ENCODE results near the gene NUDT11. TPM values are rescaled to one million over a fixed set of nuclear protein-coding genes. Genes with fewer than 3 reads are reported as not detected.

NUDT11 gene
- polyA plus RNA-seq, 1 donor from 2014 or later = 118 TPM

- H3K9ac ChIP-seq (ENCODE audit: low read length) = no peak overlapping the region
- H3K79me2 ChIP-seq (replicated peaks; ENCODE audit: insufficient read depth, low read length) = no peaks in the 10 kb centered on the region
- H2AFZ ChIP-seq (ENCODE audit: low read depth, low read length) = no peak overlapping the region
- no peaks in the 10 kb centered on the region for H3K9me2 ChIP-seq (ENCODE audit: insufficient read depth, low read length)
- no peaks in the 10 kb centered on the region for H3F3A ChIP-seq (ENCODE audit: insufficient read depth, low read length, poor library complexity, severe bottlenecking)
- H3K4me2 ChIP-seq (ENCODE audit: low read length) = no peak overlapping the region
- H3K27ac ChIP-seq (ENCODE audit: low read length) = no peak overlapping the region
- H4K20me1 ChIP-seq (ENCODE audit: insufficient read depth) = no peaks in the 10 kb centered on the region
- TF ChIP-seq CTCF (IDR thresholded peaks at IDR 0.05; ENCODE audit: poor library complexity, severe bottlenecking) = no peak
- no peak for TF ChIP-seq MXI1 (conservative IDR thresholded peaks at IDR 0.05; ENCODE audit: poor library complexity, severe bottlenecking)
- no peak for TF ChIP-seq POLR2AphosphoS5 (IDR thresholded peaks at IDR 0.05)
- TF ChIP-seq EZH2 (IDR thresholded peaks at IDR 0.05; ENCODE audit: borderline replicate concordance, insufficient read depth, low read length, poor library complexity, severe bottlenecking) = no peak
- no peak for TF ChIP-seq EP300 (conservative IDR thresholded peaks at IDR 0.05; ENCODE audit: poor library complexity, severe bottlenecking)
- no peak for TF ChIP-seq TAF1 (IDR thresholded peaks at IDR 0.05; ENCODE audit: low read depth)
- no peak for TF ChIP-seq RAD21 (conservative IDR thresholded peaks at IDR 0.05)
- no peaks in the 10 kb centered on the region for H3K36me3 ChIP-seq (ENCODE audit: insufficient read depth, low read length)
- H3K4me3 ChIP-seq (ENCODE audit: low read length) = no peak overlapping the region
- no peaks in the 10 kb centered on the region for H3K9me3 ChIP-seq (ENCODE audit: low read length)
- H3K27me3 ChIP-seq (ENCODE audit: insufficient read depth, low read depth, low read length) = no peaks in the 10 kb centered on the region
These were observed 56.0 kb downstream of the NUDT11 start for GRCh38 chrX:51440365-51440764.

Other genes with a start within 250 kb of the NUDT11 start
- 70.5 and 74.8 TPM in 2 replicates for gene NUDT10, start 163.8 kb downstream of the NUDT11 start, polyA plus RNA-seq
- 2.0 and 2.8 TPM in 2 replicates for gene CENPVL3, start 122.3 kb upstream of the NUDT11 start, polyA plus RNA-seq
- 3.2 and 5.6 TPM in 2 replicates for gene CENPVL2, start 186.2 kb upstream of the NUDT11 start, polyA plus RNA-seq
- 3.2 and 5.6 TPM in 2 replicates for gene CENPVL1, start 213.9 kb upstream of the NUDT11 start, polyA plus RNA-seq
- gene GSPT2, start 246.8 kb upstream of the NUDT11 start, polyA plus RNA-seq = 25.4 and 25.5 TPM in 2 replicates

Data from neural cell (in vitro differentiated cells).